ENCODE results near the gene FRMD4B.

DNA sequence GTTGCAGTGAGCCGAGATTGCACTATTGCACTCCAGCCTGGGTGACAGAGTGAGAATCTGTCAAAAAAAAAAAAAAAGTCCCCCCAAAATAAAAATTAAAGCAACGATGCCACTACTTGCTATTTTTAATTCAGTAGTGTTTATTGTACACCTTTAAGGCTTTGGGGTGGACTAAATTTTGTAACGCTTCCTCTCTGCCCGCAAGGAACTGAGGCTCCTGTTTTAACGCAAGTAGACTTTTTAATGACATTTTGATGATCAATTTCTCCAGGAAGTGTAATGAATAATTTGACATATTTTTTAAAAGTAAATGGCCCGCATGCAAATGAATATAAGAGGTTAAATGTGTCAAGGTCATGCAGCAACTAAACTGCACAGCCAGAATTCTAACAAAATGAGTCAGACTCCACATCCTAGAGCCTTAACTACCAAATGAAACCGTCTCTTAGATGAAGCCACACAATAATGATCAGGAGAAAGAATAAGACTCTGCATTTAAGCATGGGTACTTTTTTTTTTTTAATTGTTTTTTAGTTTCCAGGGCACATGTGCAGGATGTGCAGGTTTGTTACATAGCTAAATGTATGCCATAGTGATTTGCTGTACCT lies 166.7 kb downstream of the FRMD4B start:
- TF ChIP-seq, protein P1, sequence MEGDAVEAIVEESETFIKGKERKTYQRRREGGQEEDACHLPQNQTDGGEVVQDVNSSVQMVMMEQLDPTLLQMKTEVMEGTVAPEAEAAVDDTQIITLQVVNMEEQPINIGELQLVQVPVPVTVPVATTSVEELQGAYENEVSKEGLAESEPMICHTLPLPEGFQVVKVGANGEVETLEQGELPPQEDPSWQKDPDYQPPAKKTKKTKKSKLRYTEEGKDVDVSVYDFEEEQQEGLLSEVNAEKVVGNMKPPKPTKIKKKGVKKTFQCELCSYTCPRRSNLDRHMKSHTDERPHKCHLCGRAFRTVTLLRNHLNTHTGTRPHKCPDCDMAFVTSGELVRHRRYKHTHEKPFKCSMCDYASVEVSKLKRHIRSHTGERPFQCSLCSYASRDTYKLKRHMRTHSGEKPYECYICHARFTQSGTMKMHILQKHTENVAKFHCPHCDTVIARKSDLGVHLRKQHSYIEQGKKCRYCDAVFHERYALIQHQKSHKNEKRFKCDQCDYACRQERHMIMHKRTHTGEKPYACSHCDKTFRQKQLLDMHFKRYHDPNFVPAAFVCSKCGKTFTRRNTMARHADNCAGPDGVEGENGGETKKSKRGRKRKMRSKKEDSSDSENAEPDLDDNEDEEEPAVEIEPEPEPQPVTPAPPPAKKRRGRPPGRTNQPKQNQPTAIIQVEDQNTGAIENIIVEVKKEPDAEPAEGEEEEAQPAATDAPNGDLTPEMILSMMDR (IDR thresholded peaks at IDR 0.05), result no peak
- no peak for TF ChIP-seq POLR2A (IDR thresholded peaks at IDR 0.05)
